Measurements from ENCODE around the gene ANGPTL4. TPM values are rescaled to one million over a fixed set of nuclear protein-coding genes. Genes with fewer than 3 reads are reported as not detected.

Gene ANGPTL4, protein sequence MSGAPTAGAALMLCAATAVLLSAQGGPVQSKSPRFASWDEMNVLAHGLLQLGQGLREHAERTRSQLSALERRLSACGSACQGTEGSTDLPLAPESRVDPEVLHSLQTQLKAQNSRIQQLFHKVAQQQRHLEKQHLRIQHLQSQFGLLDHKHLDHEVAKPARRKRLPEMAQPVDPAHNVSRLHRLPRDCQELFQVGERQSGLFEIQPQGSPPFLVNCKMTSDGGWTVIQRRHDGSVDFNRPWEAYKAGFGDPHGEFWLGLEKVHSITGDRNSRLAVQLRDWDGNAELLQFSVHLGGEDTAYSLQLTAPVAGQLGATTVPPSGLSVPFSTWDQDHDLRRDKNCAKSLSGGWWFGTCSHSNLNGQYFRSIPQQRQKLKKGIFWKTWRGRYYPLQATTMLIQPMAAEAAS
- 1.8 TPM in 1 of 2 replicates, not detected in the other for polyA plus RNA-seq

DNA sequence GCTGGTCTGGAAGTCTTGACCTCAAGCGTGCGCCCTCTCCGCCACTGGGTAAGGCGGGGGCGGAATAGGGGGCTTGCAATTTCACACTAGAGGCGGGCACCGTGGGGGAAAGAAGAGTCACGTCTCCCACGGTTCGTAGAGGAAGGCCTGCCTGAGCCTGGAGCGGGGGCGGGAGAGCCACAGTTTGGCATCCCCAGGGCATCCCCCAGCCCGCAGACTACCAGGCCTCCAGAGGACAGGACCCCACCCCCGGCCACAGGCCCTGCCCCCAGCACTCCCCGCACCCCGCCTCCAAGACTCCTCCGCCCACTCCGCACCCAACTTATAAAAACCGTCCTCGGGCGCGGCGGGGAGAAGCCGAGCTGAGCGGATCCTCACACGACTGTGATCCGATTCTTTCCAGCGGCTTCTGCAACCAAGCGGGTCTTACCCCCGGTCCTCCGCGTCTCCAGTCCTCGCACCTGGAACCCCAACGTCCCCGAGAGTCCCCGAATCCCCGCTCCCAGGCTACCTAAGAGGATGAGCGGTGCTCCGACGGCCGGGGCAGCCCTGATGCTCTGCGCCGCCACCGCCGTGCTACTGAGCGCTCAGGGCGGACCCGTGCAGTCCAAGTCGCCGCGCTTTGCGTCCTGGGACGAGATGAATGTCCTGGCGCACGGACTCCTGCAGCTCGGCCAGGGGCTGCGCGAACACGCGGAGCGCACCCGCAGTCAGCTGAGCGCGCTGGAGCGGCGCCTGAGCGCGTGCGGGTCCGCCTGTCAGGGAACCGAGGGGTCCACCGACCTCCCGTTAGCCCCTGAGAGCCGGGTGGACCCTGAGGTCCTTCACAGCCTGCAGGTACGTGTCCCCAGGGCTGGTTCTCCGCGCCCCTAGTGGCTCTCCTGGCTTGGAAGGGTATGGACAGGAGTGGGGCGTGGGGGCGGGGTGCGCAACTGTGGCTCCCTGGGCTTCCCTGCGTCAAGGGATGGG, at the start of gene ANGPTL4:
Gene ANGPTL4, plus strand, starts transcription at position 353 of the 969 bp plus-strand sequence. Its CDS starts 167 bp downstream, at position 520.

DNA sequence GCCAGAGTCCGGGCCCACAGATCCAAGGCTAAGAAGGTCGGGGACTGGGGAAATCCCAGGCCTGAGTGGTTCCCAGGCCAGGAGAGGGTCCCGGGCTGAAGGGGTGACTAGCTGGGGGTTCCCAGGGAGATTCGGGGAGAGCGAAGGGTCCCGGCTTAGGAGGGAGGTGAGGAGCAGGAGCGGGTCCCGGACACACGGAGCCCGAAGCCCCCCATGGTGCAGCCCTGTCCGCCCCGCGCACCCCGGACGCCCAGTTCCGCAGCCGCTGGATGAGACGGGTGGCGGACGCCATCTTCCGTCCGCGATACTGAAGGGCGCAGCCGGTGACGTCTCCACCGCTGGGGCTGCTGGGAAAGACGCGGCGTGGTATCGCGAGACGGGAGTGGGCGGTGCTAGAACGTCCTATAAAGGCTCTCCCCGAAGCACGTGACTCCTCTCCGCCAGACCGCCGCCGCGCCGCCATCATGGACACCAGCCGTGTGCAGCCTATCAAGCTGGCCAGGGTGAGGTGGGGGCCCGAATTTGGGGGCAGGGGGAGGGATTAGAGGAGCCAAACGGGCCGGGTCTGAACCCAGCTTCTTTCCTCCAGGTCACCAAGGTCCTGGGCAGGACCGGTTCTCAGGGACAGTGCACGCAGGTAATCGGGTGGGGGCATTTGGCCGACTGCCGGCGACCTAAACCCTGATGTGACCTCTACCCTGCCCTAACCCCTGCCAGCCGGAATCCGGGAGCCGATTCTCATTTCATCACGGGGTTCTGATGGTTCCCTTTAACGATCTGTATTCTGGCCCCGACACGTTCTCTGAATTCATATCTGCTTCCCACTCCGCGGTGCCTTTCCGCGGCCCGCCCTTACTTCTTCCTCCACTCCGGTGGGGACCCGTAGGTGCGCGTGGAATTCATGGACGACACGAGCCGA, 42.6 kb upstream of the ANGPTL4 start, which contains the start of the genes NDUFA7 and RPS28:
Gene NDUFA7, minus strand, starts transcription at position 309 of the 919 bp plus-strand sequence. Its CDS starts 17 bp downstream, at position 292.
Gene RPS28, plus strand, starts transcription at position 430 of the 919 bp plus-strand sequence. Its CDS starts 35 bp downstream, at position 465.

DNA sequence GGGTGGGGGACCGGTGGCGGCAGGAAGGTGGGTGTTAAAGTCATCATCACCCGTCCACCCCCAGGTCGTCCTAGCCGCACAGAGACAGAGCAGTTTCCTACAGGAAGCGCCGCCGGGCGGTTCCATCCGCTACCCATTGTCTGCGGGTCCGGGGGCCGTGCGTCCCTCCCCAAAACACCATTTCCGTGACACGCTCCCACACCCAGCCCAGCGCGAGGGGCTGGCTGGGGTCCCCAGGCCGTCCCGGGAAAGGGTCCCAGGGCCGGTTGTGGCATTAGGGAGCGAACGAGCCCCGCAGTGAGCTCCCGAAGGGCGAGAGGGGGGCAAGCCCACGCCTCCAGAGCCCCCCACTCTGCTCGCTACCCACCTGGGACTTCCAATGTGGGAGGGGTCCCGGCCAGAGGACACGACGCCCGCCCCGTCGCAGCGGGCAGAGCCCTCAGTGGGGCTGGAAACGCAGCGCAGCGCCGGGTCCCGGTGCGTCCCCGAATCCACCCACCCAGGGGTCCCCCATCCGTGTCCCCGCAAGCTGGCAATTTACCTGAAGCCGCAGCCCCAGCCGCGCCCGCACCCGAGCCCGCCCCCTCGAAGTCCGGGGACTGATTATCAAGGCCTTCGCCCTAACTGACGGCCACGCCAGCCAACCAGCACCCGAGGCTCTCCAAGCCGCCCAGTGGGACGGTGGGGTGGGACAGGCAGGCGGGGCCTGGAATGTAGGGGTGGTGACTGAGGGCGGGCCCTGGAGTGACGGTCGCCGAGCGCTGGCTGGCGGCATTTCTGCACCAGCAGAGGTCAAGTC, 21.1 kb upstream of the ANGPTL4 start, which contains the start of gene KANK3:
Gene KANK3, minus strand, starts transcription at position 579 of the 799 bp plus-strand sequence. CDS start 5,434 bp downstream, outside the sequence.

DNA sequence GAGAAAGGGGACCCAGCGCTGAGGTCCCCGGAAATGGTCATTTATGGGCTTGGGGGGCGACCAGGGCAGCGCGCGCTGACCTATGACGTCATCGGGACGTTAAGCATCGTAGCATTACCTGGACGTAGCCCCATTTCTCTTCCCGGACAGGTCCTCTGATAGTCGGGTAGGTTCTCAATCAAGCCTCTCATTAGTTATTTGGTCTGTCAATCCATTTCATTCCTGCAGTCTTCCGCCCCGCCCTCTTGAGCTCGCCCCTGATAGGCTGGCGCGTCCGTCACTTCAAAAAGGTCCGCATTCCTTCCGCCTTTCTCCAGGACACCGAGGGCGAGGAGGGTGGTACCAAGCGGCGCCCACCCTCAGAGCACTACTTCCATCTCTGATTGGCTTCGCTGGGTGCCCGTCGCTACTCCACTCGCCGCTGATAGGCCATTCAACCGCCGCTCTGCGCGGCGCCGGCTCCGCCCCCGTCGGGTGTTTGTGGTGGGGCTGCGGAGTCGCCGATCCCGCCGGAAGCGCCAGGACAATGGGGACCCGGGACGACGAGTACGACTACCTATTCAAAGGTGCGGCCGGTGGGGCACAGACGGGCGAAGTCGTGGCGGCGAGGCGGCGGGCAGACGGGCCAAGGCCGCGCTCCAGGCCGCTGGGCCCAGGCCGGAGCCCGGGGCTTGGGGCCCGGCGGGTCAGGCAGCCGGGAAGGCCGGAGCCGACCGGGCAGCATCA, 26.1 kb downstream of the ANGPTL4 start, which contains the start of gene RAB11B:
Gene RAB11B, plus strand, starts transcription at position 470 of the 726 bp plus-strand sequence. Its CDS starts 57 bp downstream, at position 527.

DNA sequence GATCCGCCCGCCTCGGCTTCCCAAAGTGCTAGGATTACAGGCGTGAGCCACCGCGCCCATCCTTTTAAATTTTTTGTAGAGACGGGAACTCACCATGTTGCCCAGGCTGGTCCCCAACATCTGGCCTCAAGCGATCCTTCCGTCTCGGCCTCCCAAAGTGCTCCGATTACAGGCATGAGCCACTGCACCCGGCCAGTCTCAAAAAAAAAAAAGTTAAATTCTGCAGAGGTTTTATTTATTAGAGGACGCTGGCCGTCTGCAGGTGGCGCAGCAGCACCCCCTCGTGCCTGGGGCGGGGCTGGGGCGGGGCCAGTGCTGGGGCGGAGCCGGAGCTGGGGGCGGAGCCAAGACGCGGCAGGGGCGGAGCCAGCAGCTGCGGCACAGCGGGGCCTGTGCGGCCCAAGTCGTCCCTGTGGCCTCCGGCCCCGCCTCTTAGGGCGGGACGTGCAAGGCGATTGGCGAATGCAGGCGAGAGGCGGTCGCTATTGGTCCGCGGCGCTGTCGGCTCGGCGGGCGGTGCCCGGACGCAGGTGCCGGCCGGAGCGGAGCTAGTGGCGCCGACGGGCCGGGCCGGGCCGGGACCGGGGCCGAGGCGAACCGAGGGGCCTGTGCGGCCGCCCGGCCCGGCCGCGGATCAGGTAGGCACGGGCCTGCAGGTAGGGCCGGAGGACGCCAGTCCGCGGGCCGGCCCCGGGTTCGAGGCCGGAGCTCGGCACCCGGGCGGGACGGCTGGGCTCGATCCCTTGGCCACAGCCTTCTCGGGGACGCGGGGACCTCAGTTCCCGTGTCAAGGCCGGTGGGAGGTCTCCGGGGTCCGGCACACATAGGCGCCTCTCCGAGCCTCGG, 49.1 kb downstream of the ANGPTL4 start, which contains the start of gene MARCHF2:
Gene MARCHF2, plus strand, starts transcription at position 523 of the 846 bp plus-strand sequence. CDS start 8,536 bp downstream, outside the sequence.

Other genes starting within 250 kb of the ANGPTL4 start
- gene FBN3, start 214.6 kb upstream of the ANGPTL4 start, polyA plus RNA-seq: not detected in 2 replicates
- 1.3 and 3.1 TPM in 2 replicates for gene CERS4, start 154.8 kb upstream of the ANGPTL4 start, polyA plus RNA-seq
- gene CD320, start 55.8 kb upstream of the ANGPTL4 start, polyA plus RNA-seq: 16.1 and 22.6 TPM in 2 replicates
- gene NDUFA7, start 42.8 kb upstream of the ANGPTL4 start, polyA plus RNA-seq: 393 and 475 TPM in 2 replicates
- 731 and 808 TPM in 2 replicates for gene RPS28, start 42.7 kb upstream of the ANGPTL4 start, polyA plus RNA-seq
- not detected in 2 replicates for gene KANK3, start 20.9 kb upstream of the ANGPTL4 start, polyA plus RNA-seq
- gene RAB11B, start 26.2 kb downstream of the ANGPTL4 start, polyA plus RNA-seq: 40.3 and 43.4 TPM in 2 replicates
- 8.4 and 12.8 TPM in 2 replicates for gene MARCHF2, start 49.1 kb downstream of the ANGPTL4 start, polyA plus RNA-seq
- gene HNRNPM, start 80.8 kb downstream of the ANGPTL4 start, polyA plus RNA-seq: 13.6 and 16.2 TPM in 2 replicates
- not detected in 2 replicates for gene PRAM1, start 138.5 kb downstream of the ANGPTL4 start, polyA plus RNA-seq
- gene ZNF414, start 150.0 kb downstream of the ANGPTL4 start, polyA plus RNA-seq: 0.31 TPM in 1 of 2 replicates, not detected in the other
- 0.29 and 1.5 TPM in 2 replicates for gene MYO1F, start 213.3 kb downstream of the ANGPTL4 start, polyA plus RNA-seq
- 0.17 TPM in 1 of 2 replicates, not detected in the other for gene ADAMTS10, start 246.6 kb downstream of the ANGPTL4 start, polyA plus RNA-seq